ENCODE measurements around the gene GPC6.
A peak's percentile ranks its signal among the peaks of the same experiment; 100 is the strongest.

Gene GPC6

DNA sequence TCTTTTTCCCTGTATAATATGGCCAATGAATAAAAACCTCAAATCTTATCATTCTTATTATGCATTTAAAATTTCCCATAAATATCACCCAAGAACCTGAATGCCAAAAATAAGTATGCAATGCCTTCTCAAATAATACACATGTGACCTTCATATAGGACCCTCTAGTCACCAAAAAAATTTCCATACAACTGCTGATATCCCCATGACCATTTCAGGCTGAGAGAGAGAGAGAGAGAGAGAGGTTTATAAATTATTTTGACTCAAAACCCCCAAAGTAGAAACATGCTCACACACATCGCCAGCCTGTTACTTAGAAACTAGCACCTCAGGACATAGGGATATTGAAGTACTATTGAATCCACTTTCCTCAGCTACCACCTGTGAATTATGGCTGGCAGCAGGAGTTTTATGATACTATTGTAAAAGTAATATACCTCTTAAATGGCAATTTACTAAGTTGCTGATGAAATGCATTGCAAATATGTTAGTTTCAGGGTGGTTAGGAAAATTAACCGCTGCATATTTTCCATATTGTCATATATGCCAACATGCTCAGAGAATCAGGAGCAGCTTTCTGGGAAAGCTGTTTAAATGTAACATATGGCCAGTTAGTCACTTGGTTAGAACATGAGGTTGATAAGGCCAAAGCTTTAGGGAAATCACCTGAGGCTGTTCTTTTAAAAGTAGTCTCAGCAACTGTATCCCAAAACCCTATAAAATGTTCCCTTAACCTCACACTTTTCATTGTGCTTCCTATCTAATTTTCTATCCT is 1022.0 kb downstream of the GPC6 start:
- no peak for DNase-seq (ENCODE audit: low spot score)

DNA sequence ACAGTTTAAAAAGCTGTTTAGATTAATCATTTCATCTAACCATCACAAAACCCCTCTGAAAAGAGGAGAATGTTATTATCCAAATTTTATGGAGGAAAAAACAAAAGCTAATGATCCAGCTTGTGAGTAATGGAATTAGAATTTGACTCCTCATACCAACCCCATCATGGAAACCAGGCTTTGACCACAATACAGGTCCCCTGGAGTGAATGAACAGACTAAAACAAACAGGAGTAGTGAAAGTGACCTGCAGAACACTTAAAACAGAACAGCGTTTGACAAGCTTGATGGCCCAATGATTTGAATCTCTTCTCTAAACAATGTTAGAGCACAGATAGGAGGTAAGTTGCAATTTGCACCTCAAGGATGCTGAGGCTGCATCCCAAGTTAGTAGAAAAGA is 1022.9 kb downstream of the GPC6 start:
- no peak for DNase-seq (ENCODE audit: low spot score)

DNA sequence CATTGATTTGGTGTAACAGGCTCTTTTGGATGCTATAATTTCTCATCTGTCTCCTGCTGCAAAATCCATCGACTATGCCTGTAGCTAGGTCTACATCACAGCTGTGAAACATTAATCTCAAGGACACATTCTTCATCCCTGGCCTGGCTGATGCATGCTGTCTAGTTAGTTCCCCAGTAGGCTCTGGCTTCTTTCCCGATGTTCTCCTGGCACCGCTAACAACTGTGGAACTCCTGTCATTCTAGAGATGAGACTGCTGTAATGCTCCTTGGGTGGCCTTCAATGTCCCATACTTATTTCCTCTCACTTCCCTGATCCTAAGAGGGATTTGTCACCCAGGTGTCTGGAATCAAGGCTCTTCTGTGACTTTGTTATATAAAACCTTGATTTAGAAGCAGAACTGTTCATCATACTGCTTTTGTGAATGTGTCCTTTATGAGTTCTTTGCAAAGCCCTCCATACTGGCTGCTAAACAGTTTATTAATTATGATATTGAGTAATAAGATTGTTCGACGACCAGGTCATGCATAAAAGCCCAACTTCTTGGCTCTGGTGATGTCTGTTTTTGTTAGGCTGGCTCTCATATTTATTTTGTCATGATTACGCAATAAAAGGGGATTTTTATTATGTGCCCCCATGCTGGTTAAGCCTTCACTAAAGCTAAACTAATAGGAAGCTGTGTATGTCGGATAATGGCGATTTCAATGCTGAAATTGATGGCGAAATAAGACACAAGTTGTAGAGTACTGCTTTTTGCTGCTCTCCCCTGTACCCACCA is 1025.4 kb downstream of the GPC6 start:
- no peak for DNase-seq (ENCODE audit: low spot score)

DNA sequence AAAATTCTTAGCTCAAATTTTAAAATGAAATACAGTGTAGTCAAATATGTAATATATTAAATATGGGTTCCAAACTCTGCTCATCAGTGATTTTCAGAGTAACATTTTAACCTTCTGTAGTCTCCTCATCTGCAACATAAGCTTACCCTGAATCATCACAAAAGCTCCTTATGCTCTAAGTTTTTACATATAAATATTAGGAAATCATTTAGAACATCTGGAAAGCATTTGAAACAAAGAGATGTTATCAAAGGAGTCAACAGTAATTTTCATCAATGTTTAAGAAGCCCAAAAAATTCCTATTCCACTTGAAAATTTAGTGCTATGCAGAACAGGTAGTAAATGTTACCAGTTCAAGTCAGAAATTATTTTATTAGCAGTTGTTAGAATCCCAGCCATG is 1028.1 kb downstream of the GPC6 start:
- DNase-seq (ENCODE audit: low spot score), result no peak

DNA sequence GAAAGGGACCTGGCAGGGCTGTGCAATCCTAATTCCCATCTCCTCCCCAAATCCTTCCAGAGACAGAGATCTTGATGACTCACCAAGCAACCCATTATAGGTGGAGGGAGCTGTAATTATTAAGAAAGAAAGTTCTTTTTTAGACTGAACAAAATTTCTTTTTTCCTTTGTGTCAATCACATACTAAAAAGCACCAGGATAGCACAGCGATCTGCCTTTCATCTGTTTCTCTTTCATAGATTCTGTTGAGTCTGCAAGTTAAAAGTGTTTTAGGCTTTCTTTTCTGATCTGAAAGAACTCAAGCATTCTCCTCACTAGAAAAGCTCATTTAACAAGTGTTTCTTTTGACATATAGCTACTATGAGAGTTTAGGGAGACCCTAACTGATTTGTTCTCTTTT is 1030.1 kb downstream of the GPC6 start:
- no peak for DNase-seq (ENCODE audit: low spot score)

DNA sequence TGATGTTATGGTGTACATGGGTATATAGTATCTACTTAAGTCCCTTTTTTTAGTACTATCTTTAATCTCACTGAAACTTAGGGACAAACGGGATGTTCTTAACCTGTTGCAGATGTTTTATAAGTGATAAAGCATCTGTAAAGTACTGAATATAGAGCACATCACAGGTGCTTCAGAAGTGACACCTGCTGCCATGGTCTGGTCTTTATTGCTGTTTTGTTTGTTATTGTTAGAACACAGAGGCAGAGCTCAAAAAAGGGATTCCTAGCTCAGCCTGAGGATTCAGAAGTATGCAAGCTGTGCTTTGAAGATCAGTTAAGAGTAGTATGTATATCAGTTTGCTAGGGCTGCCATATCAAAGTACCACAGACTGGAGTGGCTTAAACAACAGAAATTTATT is 1033.4 kb downstream of the GPC6 start:
- no peak for DNase-seq (ENCODE audit: low spot score)

DNA sequence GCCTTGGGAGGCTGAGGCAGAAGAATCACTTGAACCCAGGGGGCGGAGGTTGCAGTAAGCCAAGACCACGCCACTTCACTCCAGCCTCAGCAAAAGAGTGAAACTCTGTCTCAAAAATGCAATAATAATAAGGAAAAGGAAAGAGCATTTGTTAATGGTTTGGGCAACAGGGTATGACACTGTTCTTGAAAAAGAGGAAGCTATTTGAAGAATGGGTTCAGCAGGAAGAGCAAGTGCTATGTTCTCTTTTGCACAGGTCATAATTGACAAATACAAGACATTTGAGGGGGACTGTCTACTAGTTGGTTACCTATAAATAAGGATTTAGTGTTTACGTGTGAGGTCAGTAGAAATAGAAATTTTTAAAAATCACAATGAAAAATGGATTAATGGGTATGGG is 1034.6 kb downstream of the GPC6 start:
- no peak for DNase-seq (ENCODE audit: low spot score)

DNA sequence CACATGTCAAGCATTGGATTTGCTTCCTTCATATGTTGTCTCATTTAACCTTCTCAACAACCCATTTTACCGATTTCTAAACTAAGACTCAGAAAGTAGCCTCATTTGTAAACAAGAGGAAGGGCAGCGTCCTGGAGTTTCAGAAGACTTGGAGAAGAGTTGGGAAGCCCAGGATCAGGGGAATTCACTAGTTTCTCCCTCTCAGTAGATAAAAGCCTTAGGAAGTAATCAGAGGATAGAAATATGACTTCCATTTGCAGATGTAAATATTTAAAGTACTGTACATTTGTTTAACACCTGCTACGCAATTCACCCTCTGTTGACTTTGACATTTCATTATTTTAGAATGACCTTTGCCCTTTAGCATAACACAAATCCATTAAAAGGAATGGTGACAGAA is 1036.4 kb downstream of the GPC6 start:
- DNase-seq (ENCODE audit: low spot score), result no peak

DNA sequence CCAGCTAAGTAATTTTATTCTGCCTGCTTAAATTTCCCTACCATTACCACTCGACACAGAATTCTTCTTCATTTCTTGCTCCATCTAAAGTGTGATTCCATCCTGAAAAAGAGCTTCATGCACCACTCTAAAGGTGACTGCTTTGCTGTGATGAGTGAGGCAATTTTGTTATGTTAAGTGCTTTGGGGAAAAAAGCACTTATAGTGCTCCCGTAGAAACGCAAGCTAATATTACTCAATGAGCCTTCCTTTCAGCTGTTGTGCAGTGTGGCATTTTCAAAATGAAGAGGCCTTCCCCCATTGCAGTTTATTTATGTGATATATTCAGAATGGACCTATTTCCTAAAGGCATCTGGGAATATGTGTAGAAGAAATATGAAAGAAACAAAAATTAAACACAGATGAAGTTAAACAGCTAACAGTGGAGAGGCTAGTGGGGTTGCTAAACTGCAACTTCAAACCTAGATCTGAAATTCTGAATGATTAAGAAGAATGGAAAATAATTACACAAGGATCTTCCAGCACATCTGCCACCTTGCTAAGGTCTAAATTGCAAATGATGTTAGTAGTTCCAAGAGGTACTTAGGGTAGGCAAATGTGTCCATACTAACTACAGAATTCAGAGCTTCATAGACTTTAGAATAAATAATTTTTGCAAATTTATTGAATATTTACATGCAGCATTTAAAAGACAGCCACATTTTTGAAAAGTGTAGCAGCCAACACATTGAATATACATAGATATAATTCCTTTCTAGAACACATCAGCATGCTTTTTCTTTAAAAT is 1041.2 kb downstream of the GPC6 start:
- DNase-seq (ENCODE audit: low spot score), result no peak

DNA sequence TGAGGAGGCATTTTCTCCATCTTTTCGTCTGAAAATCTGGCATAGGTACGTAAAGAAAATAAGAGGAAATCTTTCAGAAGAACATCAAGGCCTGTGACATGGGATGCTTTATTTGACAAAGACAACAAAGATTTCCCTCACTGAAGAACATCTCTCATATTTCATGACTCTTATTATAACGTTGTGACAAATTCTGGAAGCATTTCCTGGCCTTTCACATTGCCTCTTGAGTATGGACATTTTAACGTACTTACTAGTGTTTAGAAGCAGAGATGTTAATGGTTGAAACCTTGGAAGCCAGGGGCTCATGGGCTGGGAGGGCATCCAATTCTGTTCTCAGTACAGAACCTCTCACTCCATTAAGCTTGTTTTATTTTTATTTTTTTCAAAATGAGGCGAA is 1042.1 kb downstream of the GPC6 start:
- no peak for DNase-seq (ENCODE audit: low spot score)

DNA sequence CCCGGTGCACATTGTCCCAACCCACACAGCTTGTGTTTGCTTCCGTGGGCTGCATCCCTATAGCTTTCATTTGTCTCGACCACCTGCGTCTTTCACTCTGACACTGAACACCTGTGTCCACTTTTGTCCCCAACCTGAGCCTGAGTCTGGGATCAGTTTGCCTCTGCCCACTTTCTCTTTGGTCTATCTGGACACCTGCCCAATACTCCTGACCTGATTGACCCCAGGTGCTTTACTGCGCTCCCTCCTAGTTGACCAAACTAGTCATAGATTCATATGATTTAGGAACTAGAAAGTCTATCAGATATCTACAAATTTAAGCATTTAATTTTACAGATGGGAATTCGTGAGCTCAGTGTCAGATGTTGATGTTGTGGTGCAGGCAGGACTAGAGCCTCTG is 1043.0 kb downstream of the GPC6 start:
- no peak for DNase-seq (ENCODE audit: low spot score)

DNA sequence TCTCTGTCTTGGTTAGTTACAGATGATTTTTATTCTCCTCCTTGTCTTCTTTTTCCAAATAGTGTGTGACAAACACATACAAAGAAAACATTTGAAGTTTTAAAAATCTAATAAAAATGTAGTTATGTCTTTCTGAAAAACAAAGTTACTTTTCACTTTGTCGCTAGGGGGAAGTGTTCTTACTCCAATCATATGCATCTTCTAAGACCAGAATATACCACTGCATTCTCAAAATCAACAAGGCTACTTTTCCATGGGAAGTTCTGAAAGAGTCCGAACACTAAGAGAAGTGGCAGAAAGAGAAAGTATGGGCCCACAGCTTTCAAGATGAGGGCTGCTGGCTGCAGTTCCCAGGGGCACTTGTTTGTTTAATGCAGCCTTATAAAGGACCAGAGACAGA is 1043.9 kb downstream of the GPC6 start:
- DNase-seq (ENCODE audit: low spot score), result peak; percentile 38

DNA sequence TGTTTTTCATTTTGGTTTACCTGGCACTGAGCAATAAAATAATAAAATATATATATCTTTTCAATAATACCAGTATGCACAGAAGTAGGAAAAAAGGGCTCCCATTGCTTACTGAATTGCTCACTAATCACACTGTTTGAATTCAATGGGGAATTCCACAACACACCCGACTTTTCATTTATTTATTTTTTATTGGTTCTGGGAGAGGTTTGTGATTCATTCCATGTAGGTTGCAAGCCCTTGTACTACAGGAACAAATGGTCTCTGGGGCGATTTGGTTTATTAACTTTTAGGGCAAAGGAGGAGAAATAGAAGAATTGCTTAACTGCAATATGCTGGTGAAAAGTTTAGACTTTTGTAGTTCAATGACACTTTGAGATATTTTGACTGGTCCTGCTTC is 1045.4 kb downstream of the GPC6 start:
- no peak for DNase-seq (ENCODE audit: low spot score)

DNA sequence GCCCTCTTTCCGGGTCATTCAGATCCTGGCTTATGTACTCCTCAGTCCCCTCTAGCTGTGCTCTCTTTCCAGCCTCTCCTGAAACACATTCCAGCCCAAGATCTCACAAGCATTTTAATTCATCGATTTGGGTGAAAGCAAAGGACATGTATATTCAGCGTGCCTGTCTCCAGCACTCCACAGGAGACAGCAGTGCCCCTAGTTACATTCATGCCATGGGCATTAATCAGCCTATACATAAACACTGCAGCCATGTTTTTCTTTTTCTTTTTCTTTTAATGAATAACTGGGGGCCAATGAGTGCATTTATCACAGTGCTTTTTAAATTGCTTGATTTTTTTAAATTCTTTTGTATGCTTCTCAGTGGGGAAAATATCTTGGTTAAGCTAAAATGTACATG is 1053.7 kb downstream of the GPC6 start:
- no peak for DNase-seq (ENCODE audit: low spot score)

DNA sequence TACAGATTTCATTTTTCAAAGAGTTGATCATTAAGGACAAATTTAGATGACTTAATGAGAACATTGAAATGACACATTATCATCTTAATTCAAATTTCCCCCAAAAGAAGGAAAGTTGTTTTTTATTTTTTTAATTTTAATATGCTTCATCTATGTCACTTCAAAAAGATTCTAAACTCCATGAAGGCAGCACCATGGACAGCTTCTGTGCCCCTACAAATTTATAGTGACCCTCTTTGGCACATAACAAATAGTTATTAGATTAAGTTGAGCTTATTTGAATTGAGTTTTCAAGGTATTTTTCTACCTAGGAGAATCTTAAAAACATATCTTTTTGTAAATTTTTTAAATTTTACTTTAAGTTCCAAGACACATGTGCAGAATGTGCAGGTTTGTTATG is 1054.2 kb downstream of the GPC6 start:
- no peak for DNase-seq (ENCODE audit: low spot score)

DNA sequence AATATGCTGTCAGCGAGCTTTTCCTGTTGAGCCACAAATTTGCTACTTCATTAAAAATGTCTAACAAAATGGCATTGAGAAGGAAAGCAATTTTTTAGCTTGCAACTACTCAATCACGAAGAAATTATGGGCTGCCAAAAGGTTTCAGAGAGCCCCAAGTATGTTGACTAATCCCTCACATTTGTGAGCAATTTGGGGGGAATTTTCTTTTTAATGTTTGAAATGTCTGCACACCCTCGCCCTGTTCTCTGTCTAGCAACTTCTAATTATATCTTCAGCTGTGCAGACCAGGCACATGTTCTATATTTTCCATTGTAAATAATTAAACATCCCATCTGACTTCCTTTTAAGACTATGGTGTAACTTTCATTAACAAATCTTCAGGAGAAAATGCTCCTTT is 1060.0 kb downstream of the GPC6 start:
- no peak for DNase-seq (ENCODE audit: low spot score)

DNA sequence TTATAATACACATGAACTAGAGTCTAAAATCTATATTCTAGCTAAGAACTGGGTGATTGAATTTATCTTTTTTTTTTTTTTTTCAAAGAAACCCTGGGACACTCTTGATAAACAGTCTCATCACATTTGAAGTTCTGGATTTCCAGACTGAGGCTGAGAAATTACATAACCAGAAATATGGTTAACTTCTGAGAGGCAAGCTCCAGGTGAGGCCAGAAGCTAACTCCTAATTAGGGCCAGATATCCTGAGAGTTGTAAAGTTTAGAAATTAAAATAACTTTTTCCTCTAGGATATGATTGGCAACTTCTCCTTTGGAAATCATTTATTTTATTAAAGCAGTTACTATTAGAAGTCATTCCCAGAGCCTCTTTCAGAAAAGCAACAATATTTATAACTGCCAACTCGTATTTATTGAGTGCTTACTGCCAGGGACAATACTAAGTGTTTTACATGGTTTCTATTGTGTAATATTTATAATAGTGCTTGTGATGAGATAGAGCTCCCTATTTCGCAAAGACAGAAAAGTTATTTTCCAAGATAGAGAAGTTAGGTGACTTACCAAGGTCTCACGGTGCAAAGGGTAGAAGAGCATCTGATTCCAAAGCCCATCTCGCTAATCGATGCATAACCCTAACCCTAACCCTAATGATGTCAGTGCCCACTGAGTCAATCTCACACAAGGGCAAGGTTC is 1065.2 kb downstream of the GPC6 start:
- DNase-seq (ENCODE audit: low spot score), result no peak

DNA sequence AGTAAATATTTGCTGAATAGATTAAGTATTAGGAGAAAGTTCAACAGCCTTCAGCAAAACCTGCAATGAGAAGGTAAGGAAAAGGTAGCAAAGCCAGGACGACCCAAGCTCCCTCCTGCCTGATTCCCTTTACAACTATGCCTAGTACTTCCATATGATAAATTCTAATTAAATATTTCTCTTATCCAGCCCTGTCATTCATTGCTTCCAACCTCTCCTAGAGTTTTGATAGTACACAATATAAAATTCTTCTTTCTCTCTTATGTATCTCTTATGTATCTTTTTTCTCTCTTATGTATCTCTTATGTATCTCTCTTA is 1065.7 kb downstream of the GPC6 start:
- no peak for DNase-seq (ENCODE audit: low spot score)

DNA sequence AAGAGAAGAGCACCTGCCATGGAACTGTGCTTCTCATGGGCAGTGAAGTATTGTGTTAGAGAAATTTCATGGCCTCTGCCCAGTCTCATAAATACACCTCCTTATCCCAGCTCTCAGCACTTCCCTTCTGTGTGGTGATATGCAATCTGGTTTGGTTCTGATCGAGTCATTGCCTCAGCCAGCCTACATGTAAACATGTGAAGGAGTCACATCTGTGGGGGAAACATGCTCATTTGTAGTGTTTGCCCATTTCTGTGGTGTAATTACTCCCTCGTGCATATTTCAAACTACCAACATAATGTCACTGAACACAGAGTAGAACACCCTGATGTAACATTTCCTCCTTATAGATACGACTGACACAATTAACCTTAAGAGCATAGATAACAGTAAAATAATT is 1069.9 kb downstream of the GPC6 start:
- DNase-seq (ENCODE audit: low spot score), result no peak

DNA sequence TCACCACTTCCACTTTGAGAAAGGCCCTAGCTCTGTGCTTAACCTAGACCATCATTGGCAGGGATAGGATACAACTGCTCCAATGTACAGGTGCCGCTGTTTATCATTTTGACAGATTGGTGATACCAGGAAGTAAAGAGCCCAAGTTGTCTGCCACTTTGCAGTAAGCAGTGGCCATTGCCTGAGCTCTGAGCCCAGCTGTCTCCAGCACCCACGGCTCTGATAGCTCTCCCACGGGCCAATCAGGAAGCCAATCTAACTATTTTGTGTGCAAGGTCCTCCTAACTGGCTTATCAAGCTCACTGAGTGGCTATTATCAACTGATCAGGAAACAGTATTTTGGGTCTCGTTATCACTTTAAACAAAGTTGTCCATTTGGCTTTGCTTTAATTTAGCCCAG is 1071.7 kb downstream of the GPC6 start:
- DNase-seq (ENCODE audit: low spot score), result no peak

DNA sequence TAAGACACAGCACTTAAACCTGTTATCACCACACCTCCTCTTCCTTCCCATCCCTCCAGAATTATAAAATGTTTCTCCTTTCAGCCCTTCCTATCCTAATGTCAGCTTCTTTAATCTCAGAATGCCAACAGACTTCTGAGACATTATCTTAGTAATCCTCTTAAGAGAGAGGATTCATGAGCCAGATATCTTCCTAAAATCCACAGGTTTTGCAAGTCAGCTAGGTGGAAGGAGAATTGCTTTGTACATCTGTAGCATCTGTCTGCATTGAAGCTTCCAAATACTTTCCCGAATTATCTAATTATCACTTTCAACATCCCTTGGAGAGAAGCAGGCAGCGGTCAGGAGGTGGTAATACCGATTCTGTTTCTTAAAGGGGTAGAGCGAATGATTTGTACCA is 1073.8 kb downstream of the GPC6 start:
- DNase-seq (ENCODE audit: low spot score), result no peak

DNA sequence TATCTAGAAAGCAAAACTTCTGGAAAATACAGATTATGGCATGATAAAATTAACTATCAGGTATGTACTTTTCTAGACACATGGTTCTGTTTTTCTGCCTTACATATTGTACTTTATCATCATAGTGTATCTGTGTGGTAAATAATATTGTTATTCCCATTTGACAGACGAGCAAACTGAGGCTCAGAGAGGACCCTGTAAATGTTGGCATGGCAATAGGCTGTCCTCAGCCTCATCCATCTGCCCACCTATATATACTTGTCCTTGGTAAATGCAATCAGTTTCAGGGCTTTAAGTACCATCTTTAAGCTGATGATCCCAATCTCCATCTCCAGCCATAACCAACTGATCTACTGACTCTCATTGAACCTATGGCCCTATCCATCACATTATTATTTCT is 1074.9 kb downstream of the GPC6 start:
- no peak for DNase-seq (ENCODE audit: low spot score)
